Heart right ventricle (tissue), 16 donors: Measurements from ENCODE around the gene ANKEF1. TPM values are rescaled to one million over a fixed set of nuclear protein-coding genes. Genes with fewer than 3 reads are reported as not detected.
"Not testable (repeated sequence)": the region's sequence is repeated elsewhere in the genome, so short reads cannot be mapped to it uniquely, and the experiment has no call there.

Source experiments
- ATAC-seq, 8 donors: fragments of 200-7000 bp; cut with Tn5 transposase; one replicate each; pipeline ENCODE4 v1.9.1; 2020; ENCODE audit warnings: mild to moderate bottlenecking in 8 of 8, moderate library complexity in 8 of 8, moderate number of reproducible peaks in 1 of 8
- DNase-seq, 2 donors: peaks; one replicate each; pipeline ENCODE4 v3.0.0-alpha.2; 2020
- H3K27ac ChIP-seq, 10 donors: fragments of 200-600 bp; sonication (generic) in 2 of 10; one replicate each; pipeline versions ENCODE4 v1.5.0 to v1.8.0; 2020 to 2022; ENCODE audit warnings: mild to moderate bottlenecking in 3 of 10
- H3K27me3 ChIP-seq, 7 donors: fragments of 200-600 bp; one replicate each; pipeline ENCODE4 v1.8.0; 2021 to 2022; ENCODE audit warnings: mild to moderate bottlenecking in 2 of 7
- H3K36me3 ChIP-seq, 9 donors: fragments of 200-600 bp; sonication (generic) in 1 of 9; one replicate each; pipeline versions ENCODE4 v1.5.0 to v1.8.0; 2020 to 2022; ENCODE audit warnings: mild to moderate bottlenecking in 2 of 9
- H3K4me1 ChIP-seq, 9 donors: fragments of 200-600 bp; sonication (generic) in 1 of 9; one replicate each; pipeline versions ENCODE4 v1.5.0 to v1.8.0; 2020 to 2022; ENCODE audit warnings: mild to moderate bottlenecking in 4 of 9
- H3K4me3 ChIP-seq, 10 donors: fragments of 200-600 bp; sonication (generic) in 2 of 10; one replicate each; pipeline versions ENCODE4 v1.5.0 to v1.8.0; 2020 to 2022; ENCODE audit warnings: mild to moderate bottlenecking in 7 of 10, moderate library complexity in 2 of 10
- H3K9me3 ChIP-seq, 11 donors: fragments of 200-600 bp in 10 of 11; sonication (generic) in 2 of 11; one replicate each; pipeline versions ENCODE4 v1.5.0 to v1.8.0; 2013 to 2022; ENCODE audit warnings: mild to moderate bottlenecking in 2 of 11, control low read depth in 1 of 11, moderate library complexity in 1 of 11
- CTCF ChIP-seq, 9 donors: fragments of 200-600 bp; sonication (generic) in 2 of 9; IDR thresholded peaks; one replicate each; pipeline versions ENCODE4 v1.5.0 to v1.8.0; 2021 to 2022; ENCODE audit warnings: antibody characterized with exemption in 9 of 9, mild to moderate bottlenecking in 5 of 9, moderate library complexity in 1 of 9
- WGBS, 2 donors: extraction: QIAGEN DNeasy Blood & Tissue Kit; methylation state at CpG; one replicate each; pipeline ENCODE4 v1.1.7; 2013; ENCODE audit warnings: inconsistent platforms in 1 of 2; 5-methylcytosine and 5-hydroxymethylcytosine counted together
- intact Hi-C, 10 donors: fragments of 100-400 bp; cut with DNase I; formaldehyde crosslinking; loops; one replicate each; pipeline versions ENCODE4 v1.11.1 to v1.14.2; 2022
- polyA plus RNA-seq, 2 donors: library from polyadenylated mRNA; stranded (reverse); fragments of 200-250 nt; gene quantifications; one replicate each; pipeline ENCODE4 v1.2.3, GENCODE V29; 2013
- total RNA-seq, 10 donors: library from RNA; stranded (reverse); fragmentation: NEBNext Ultra II Directional in 3 of 10; extraction: Animal tissue kit (Norgen Biotek cat#: 25700) in 3 of 10; gene quantifications; one replicate each; pipeline versions ENCODE4 v1.2.1 to v1.2.4, GENCODE V29; 2021 to 2023
- donor health status: Arrhythmogenic right ventricular cardiomyopathy.
- donor health status: ischemic (EF 13 %, LVEDD 7.1; RV severe dilation, severe dysfunction).
- donor health status: healthy with polysubstance abuse.
- donor health status: DM: no; HTN: yes; CAD: no.
- donor health status: DM: no; HTN: no; CAD: no.
- donor health status: ischemic (EF 25% LVEDD 6.9; RV normal size, moderate dysfunction).
- donor health status: ischemic (EF 25% LVEDD 5.7; RV mildly dilated, moderate dysfunction).
- donor health status: healthy.
- donor health status: DM: yes; HTN: yes; CAD: no.
- donor health status: Ischemic cardiomyopathy.
- donor health status: ischemic (EF 35%, LVEDD 5.7; RV mildly dilated, moderate dysfunction).
- donor health status: nonischemic (EF 11% LVEDD 7.7; RV severe dilation, severe dysfunction).
- donor health status: DM: yes; HTN: yes; CAD: no.
- donor health status: PGD.
- donor health status: ischemic (EF 29% LVEDD 5.4; RV normal size, mild dysfunction).
- donor health status: nonischemic (EF 23%, LVEDD 6.1; RV moderate dilation, normal function).

ANKEF1 gene
- total and polyA plus RNA-seq, 12 donors = 0.37 to 2.1 (median 1.6) TPM

- no peak for ATAC-seq
- 78% methylated on average over 5 of the region's 5 CpGs for WGBS, 2 donors
- H3K4me3 ChIP-seq = no peak overlapping the region
- H3K27me3 ChIP-seq = peaks cover 0 to 3% (median 0%) of the 10 kb centered on the region in 7 donors
- H3K36me3 ChIP-seq = no peaks in the 10 kb centered on the region
- no peak for TF ChIP-seq CTCF (IDR thresholded peaks at IDR 0.05)
- intact Hi-C loops = loop anchor here in 1 of 10 donors (10.0 kb wide), 1 partner anchor 50 kb away; no protein-coding TSS in a partner anchor
- no peak for DNase-seq
- H3K27ac ChIP-seq = no peak overlapping the region
- peaks cover 0 to 2% (median 0%) of the 10 kb centered on the region in 11 donors for H3K9me3 ChIP-seq
- H3K4me1 ChIP-seq = no peaks in the 10 kb centered on the region
Observed at GRCh38 chr20:10014431-10014830, 20.4 kb upstream of the ANKEF1 start.

- H3K27ac ChIP-seq = no peak overlapping the region
- ATAC-seq (no peak), DNase-seq (no peak)
- H3K27me3 ChIP-seq = peaks cover 0 to 8% (median 0%) of the 10 kb centered on the region in 7 donors
- no peak for TF ChIP-seq CTCF (IDR thresholded peaks at IDR 0.05)
- WGBS, 2 donors = 43 to 61% methylated on average over 2 of the region's 2 CpGs
- no peak overlapping the region for H3K4me3 ChIP-seq
- H3K9me3 ChIP-seq = peaks cover 0 to 2% (median 0%) of the 10 kb centered on the region in 11 donors
- H3K4me1 ChIP-seq = no peaks in the 10 kb centered on the region
- intact Hi-C loops = no loop called here
- H3K36me3 ChIP-seq = no peaks in the 10 kb centered on the region
Observed at GRCh38 chr20:10020937-10021336, 13.8 kb upstream of the ANKEF1 start.

DNA sequence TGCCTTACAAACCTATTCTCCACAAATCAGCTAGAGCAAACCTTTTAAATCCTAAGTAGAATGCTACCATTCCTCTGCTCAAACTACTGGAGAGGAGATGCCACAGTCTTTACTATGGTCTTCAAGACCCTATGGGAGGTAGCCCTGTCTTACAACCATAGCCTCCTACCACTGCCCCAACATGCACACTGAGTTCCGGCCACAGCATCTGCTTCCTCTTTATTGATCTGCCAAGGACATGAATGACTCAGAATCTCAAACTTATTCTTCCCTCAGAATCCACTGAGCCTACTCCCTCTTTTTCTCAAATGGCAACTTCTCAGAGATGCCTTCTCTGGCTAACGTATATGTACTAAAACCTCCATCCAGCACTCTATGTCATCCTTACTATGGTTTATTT, 12.2 kb upstream of the ANKEF1 start:
- H3K27me3 ChIP-seq = peaks cover 0 to 8% (median 0%) of the 10 kb centered on the region in 7 donors
- no peaks in the 10 kb centered on the region for H3K4me1 ChIP-seq
- ATAC-seq = no peak
- WGBS, 2 donors = 81 to 86% methylated on average over 2 of the region's 2 CpGs
- no peaks in the 10 kb centered on the region for H3K36me3 ChIP-seq
- DNase-seq = no peak
- no peak for TF ChIP-seq CTCF (IDR thresholded peaks at IDR 0.05)
- no peak overlapping the region for H3K4me3 ChIP-seq
- no peak overlapping the region for H3K27ac ChIP-seq
- intact Hi-C loops = no loop called here
- peaks cover 0 to 8% (median 0%) of the 10 kb centered on the region in 11 donors for H3K9me3 ChIP-seq

DNA sequence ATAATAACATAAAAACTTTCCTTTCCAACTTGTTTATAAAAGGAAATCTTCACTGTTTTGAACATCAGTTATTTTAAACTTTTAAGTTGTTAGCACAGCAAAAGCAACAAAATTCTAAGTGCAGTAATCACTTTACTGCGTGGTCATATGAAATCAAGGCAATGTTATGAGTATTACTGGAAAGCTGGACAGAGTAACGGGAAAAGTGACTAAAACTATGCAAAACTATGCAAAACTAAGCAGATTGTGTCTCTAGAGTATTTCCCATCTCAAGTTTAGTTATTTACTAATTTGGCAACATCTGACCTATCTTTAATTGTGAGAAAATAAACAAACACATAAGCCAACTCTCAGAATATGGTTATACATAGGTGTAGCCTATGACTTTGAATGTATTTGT, 10.9 kb upstream of the ANKEF1 start:
- peaks cover 0 to 8% (median 0%) of the 10 kb centered on the region in 7 donors for H3K27me3 ChIP-seq
- no peaks in the 10 kb centered on the region for H3K36me3 ChIP-seq
- 68 to 71% methylated on average over 2 of the region's 2 CpGs for WGBS, 2 donors
- H3K27ac ChIP-seq = no peak overlapping the region
- no peak for TF ChIP-seq CTCF (IDR thresholded peaks at IDR 0.05)
- DNase-seq (no peak), ATAC-seq (no peak)
- no peaks in the 10 kb centered on the region for H3K4me1 ChIP-seq
- H3K9me3 ChIP-seq = peaks cover 0 to 9% (median 0%) of the 10 kb centered on the region in 11 donors
- intact Hi-C loops = no loop called here
- no peak overlapping the region for H3K4me3 ChIP-seq

- WGBS, 2 donors = 95% methylated on average over 31 to 47 of the region's 47 CpGs
- H3K36me3 ChIP-seq, ATAC-seq, H3K27me3 ChIP-seq, H3K4me3 ChIP-seq, DNase-seq, intact Hi-C loops, H3K9me3 ChIP-seq, H3K27ac ChIP-seq: not testable (repeated sequence)
- peaks cover 0 to 13% (median 0%) of the 10 kb centered on the region in 9 donors for H3K4me1 ChIP-seq
Observed at GRCh38 chr20:10031451-10032215, 3.2 kb upstream of the ANKEF1 start.

DNA sequence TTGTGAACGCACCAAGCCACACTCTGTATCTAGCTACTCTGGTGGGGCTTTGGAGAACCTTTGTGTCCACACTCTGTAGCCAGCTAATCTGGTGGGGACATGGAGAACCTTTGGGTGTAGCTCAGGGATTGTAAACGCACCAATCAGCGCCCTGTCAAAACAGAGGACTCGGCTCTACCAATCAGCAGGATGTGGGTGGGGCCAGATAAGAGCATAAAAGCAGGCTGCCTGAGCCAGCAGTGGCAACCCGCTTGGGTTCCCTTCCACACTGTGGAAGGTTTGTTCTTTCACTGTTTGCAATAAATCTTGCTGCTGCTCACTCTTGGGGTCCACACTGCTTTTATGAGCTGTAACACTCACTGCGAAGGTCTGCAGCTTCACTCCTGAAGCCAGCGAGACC, 2.5 kb upstream of the ANKEF1 start:
- H3K4me1 ChIP-seq = peaks cover 0 to 13% (median 0%) of the 10 kb centered on the region in 9 donors
- WGBS, 2 donors = 88 to 90% methylated on average over 7 of the region's 7 CpGs

More for the DNA sequence above, 2.5 kb upstream of the ANKEF1 start:
- H3K36me3 ChIP-seq, DNase-seq, ATAC-seq, H3K27ac ChIP-seq, H3K27me3 ChIP-seq, intact Hi-C loops, H3K4me3 ChIP-seq, H3K9me3 ChIP-seq: not testable (repeated sequence)
